Measurements from ENCODE around the gene GDA. TPM values are rescaled to one million over a fixed set of nuclear protein-coding genes. Genes with fewer than 3 reads are reported as not detected.
"Not testable (repeated sequence)": the region's sequence is repeated elsewhere in the genome, so short reads cannot be mapped to it uniquely, and the experiment has no call there.

GDA gene
- total and polyA plus RNA-seq, 4 experiments from 2014 or later = not detected

- H3K4me1 ChIP-seq (ENCODE audit: insufficient read depth, low read length); DNase-seq; H3K9me3 ChIP-seq (ENCODE audit: control insufficient read depth in 1 of 2, low read length in 2 of 2); H3K36me3 ChIP-seq (ENCODE audit: insufficient read depth, low read length); H3K36me3 Mint-ChIP-seq; H3K27me3 Mint-ChIP-seq; H3K4me3 Mint-ChIP-seq; H3K9me3 Mint-ChIP-seq; POLR2A ChIA-PET (ENCODE audit: partially characterized antibody); H3K4me3 ChIP-seq (ENCODE audit: low read length in 2 of 2); H3K27ac ChIP-seq (ENCODE audit: low read depth, low read length); H3K27me3 ChIP-seq (ENCODE audit: insufficient read depth, low read length); H3K4me1 Mint-ChIP-seq: not testable (repeated sequence)
- intact Hi-C loops (cut with micrococcal nuclease) = loop anchor here (5.0 kb wide), 1 partner anchor 151 kb away; no protein-coding TSS in a partner anchor
- peak overlapping the region in 1 of 7 donors; percentile 14 for H3K27ac Mint-ChIP-seq
- CTCF ChIA-PET (ENCODE audit: partially characterized antibody) = interaction anchor here (0.6 to 12.1 kb wide), 9 partner anchors 11 to 730 kb away, joined by 3 to 184 read pairs (median 5); no protein-coding TSS in a partner anchor
These were observed 142.3 kb downstream of the GDA start for GRCh38 chr9:72291576-72291975.

DNA sequence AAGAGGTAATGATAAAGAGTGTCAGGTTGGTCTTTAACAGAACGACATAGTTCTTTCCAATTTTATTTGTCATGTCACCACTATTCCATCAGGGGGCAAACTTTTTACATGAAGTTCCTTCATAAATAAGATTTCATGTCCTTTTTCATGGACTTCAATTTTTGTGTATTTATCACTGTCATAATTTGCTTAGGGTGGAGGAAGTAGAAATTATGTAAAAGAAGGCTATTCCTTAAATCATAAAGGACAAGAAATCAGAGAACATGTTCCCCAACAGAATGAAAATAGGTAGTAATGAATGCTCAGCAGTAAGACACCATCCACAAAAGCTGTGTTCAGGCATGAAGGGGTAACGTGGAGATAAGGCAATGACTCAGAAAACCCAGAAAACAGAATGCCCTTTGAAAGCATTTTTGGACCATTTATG is 143.0 kb downstream of the GDA start:
- intact Hi-C loops (cut with micrococcal nuclease) = loop anchor here (1.0 to 5.0 kb wide), 4 partner anchors 73 to 461 kb away; partner anchors contain the start of gene ZFAND5
- Histone ChIP-seq H3K36me3 (ENCODE audit: insufficient read depth, low read length) (no peaks in the 10 kb centered on the region), H3K9me3 (ENCODE audit: control insufficient read depth in 1 of 2, low read length in 2 of 2) (no peaks in the 10 kb centered on the region), H3K4me1 (ENCODE audit: insufficient read depth, low read length) (no peaks in the 10 kb centered on the region), H3K27ac (ENCODE audit: low read depth, low read length) (no peak overlapping the region), H3K27me3 (ENCODE audit: insufficient read depth, low read length) (no peaks in the 10 kb centered on the region), H3K4me3 (ENCODE audit: low read length in 2 of 2) (no peak overlapping the region)
- H3K27me3 Mint-ChIP-seq = peaks cover 5 to 6% of the 10 kb centered on the region in 2 donors
- no peak overlapping the region for H3K4me3 Mint-ChIP-seq
- peaks cover 0 to 3% (median under 1%) of the 10 kb centered on the region in 4 donors for H3K4me1 Mint-ChIP-seq
- POLR2A ChIA-PET (ENCODE audit: partially characterized antibody) = interaction anchor here (0.8 to 1.2 kb wide), 3 partner anchors 235 to 300 kb away, joined by 3 read pairs; no protein-coding TSS in a partner anchor
- no peaks in the 10 kb centered on the region for H3K36me3 Mint-ChIP-seq
- CTCF ChIA-PET (ENCODE audit: partially characterized antibody) = interaction anchor here (0.7 to 12.1 kb wide), 12 partner anchors 11 to 730 kb away, joined by 3 to 184 read pairs (median 4); no protein-coding TSS in a partner anchor
- no peak overlapping the region for H3K27ac Mint-ChIP-seq
- peak in 4 of 5 donors; percentile 24 to 37 (median 29) for DNase-seq
- no peaks in the 10 kb centered on the region for H3K9me3 Mint-ChIP-seq

DNA sequence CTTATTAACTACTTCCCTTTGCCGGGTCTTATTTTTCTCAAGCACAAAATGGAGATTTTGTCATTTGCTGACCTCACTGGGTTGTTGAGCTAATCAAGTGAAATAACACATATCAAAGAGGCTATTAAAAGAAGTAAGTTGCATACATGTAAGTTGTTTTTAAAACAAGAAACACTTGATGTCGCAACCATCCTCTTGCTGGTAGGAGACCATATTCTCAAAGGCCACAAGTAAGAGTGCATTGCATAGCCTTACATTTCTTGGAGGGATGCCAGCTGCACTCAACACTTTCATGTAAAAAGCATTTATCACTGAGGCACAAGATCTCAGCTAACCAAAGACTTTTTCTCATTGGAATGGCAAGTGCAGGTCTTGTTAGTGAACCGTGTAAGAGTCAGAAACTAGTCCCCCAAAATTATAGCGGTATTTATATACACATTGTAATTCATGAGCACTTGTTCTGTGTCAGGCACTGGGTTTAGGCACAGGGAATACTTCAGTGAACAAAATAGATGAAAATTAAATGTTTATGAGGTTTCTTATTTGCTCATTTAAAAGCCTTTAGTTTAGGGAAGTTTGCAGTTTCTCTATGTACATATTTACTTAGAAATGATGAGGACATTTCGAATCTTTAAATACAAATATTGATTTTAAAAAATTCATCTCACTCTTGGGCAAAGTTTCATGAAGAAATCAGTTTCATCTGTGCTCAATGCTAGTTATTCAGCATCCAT is 143.8 kb downstream of the GDA start:
- Histone ChIP-seq H3K27ac (ENCODE audit: low read depth, low read length) (no peak overlapping the region), H3K9me3 (ENCODE audit: control insufficient read depth in 1 of 2, low read length in 2 of 2) (no peaks in the 10 kb centered on the region), H3K4me3 (ENCODE audit: low read length in 2 of 2) (no peak overlapping the region), H3K4me1 (ENCODE audit: insufficient read depth, low read length) (no peaks in the 10 kb centered on the region), H3K36me3 (ENCODE audit: insufficient read depth, low read length) (no peaks in the 10 kb centered on the region), H3K27me3 (ENCODE audit: insufficient read depth, low read length) (no peaks in the 10 kb centered on the region)
- H3K4me3 Mint-ChIP-seq = no peak overlapping the region
- H3K27ac Mint-ChIP-seq = no peak overlapping the region
- no peaks in the 10 kb centered on the region for H3K36me3 Mint-ChIP-seq
- CTCF ChIA-PET (ENCODE audit: partially characterized antibody) = interaction anchor here (0.9 to 12.1 kb wide), 10 partner anchors 12 to 729 kb away, joined by 3 to 184 read pairs (median 6); no protein-coding TSS in a partner anchor
- POLR2A ChIA-PET (ENCODE audit: partially characterized antibody) = interaction anchor here (0.8 to 1.2 kb wide), 3 partner anchors 234 to 299 kb away, joined by 3 read pairs; no protein-coding TSS in a partner anchor
- DNase-seq = no peak
- H3K9me3 Mint-ChIP-seq = no peaks in the 10 kb centered on the region
- intact Hi-C loops (cut with micrococcal nuclease) = loop anchor here (1.0 to 5.0 kb wide), 4 partner anchors 72 to 460 kb away; partner anchors contain the start of gene ZFAND5
- H3K27me3 Mint-ChIP-seq = peaks cover 5 to 6% of the 10 kb centered on the region in 2 donors
- peaks cover 0 to 3% (median under 1%) of the 10 kb centered on the region in 4 donors for H3K4me1 Mint-ChIP-seq

DNA sequence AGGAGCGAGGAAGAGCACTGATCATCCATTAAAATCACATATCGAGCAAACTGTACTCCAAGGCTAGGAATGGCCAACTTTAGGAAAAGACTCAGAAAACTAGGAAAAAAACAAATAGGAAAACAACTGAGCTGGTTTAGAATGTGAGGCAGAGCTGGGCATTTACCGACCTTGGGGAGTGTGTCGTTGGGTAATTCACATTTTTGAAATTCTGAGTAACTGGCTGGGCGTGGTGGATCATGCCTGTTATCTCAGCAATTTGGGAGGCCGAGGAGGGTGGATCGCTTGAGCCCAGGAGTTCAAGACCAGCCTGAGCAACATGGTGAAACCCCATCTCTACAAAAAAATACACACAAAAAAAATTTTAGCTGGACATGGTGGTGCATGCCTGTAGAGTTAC is 145.7 kb downstream of the GDA start:
- peaks cover 0 to 6% (median 3%) of the 10 kb centered on the region in 4 donors for H3K4me1 Mint-ChIP-seq
- DNase-seq = no peak
- Histone ChIP-seq H3K27ac (ENCODE audit: low read depth, low read length) (no peak overlapping the region), H3K4me1 (ENCODE audit: insufficient read depth, low read length) (no peaks in the 10 kb centered on the region), H3K27me3 (ENCODE audit: insufficient read depth, low read length) (no peaks in the 10 kb centered on the region), H3K4me3 (ENCODE audit: low read length in 2 of 2) (no peak overlapping the region), H3K9me3 (ENCODE audit: control insufficient read depth in 1 of 2, low read length in 2 of 2) (no peaks in the 10 kb centered on the region), H3K36me3 (ENCODE audit: insufficient read depth, low read length) (no peaks in the 10 kb centered on the region)
- ChIA-PET POLR2A (ENCODE audit: partially characterized antibody) (no interaction called here), CTCF (ENCODE audit: partially characterized antibody) (interaction anchor here (1.2 to 12.1 kb wide), 4 partner anchors 9 to 297 kb away, joined by 3 to 184 read pairs (median 6); no protein-coding TSS in a partner anchor)
- H3K36me3 Mint-ChIP-seq = no peaks in the 10 kb centered on the region
- no peak overlapping the region for H3K4me3 Mint-ChIP-seq
- intact Hi-C loops (cut with micrococcal nuclease) = loop anchor here (5.0 kb wide), 1 partner anchor 147 kb away; no protein-coding TSS in a partner anchor
- H3K27ac Mint-ChIP-seq = peak overlapping the region in 1 of 7 donors; percentile 81
- peaks cover 2 to 6% of the 10 kb centered on the region in 2 donors for H3K27me3 Mint-ChIP-seq
- H3K9me3 Mint-ChIP-seq = no peaks in the 10 kb centered on the region

DNA sequence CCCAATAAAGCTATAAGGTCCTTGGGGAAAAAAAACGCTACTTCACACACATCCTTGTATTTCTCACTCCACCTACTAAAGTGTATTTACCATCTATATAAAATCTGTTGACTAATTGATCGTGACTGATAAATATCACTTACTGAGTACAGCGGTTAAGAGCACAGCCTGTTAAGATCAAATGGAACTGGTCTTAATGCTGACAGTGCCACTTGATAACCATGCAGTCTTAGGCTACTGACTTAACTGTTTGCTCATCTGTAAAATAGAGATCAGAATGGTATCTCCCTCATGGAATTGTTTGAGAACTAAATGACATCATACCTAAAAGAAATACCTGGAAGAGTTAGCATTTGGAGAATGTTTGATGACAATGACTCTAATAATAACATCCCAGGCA is 148.3 kb downstream of the GDA start:
- no peaks in the 10 kb centered on the region for H3K27me3 ChIP-seq (ENCODE audit: insufficient read depth, low read length)
- no peaks in the 10 kb centered on the region for H3K36me3 Mint-ChIP-seq
- intact Hi-C loops (cut with micrococcal nuclease) = no loop called here
- ChIA-PET CTCF (ENCODE audit: partially characterized antibody) (interaction anchor here (2.6 to 12.1 kb wide), 2 partner anchors 19 to 294 kb away, joined by 9 to 184 read pairs; no protein-coding TSS in a partner anchor), POLR2A (ENCODE audit: partially characterized antibody) (interaction anchor here (1.3 kb wide), 1 partner anchor 67 kb away, joined by 3 read pairs; the partner anchor contains the start of gene ZFAND5)
- H3K4me1 Mint-ChIP-seq = peaks cover 11 to 21% (median 12%) of the 10 kb centered on the region in 4 donors
- H3K36me3 ChIP-seq (ENCODE audit: insufficient read depth, low read length) = no peaks in the 10 kb centered on the region
- no peak overlapping the region for H3K4me3 Mint-ChIP-seq
- H3K27ac ChIP-seq (ENCODE audit: low read depth, low read length) = no peak overlapping the region
- H3K27ac Mint-ChIP-seq = no peak overlapping the region
- no peak overlapping the region for H3K4me3 ChIP-seq (ENCODE audit: low read length in 2 of 2)
- H3K9me3 Mint-ChIP-seq = no peaks in the 10 kb centered on the region
- DNase-seq = no peak
- H3K4me1 ChIP-seq (ENCODE audit: insufficient read depth, low read length) = peaks cover 9% of the 10 kb centered on the region
- H3K27me3 Mint-ChIP-seq = peaks cover 0 to 2% of the 10 kb centered on the region in 2 donors
- H3K9me3 ChIP-seq (ENCODE audit: control insufficient read depth in 1 of 2, low read length in 2 of 2) = no peaks in the 10 kb centered on the region

DNA sequence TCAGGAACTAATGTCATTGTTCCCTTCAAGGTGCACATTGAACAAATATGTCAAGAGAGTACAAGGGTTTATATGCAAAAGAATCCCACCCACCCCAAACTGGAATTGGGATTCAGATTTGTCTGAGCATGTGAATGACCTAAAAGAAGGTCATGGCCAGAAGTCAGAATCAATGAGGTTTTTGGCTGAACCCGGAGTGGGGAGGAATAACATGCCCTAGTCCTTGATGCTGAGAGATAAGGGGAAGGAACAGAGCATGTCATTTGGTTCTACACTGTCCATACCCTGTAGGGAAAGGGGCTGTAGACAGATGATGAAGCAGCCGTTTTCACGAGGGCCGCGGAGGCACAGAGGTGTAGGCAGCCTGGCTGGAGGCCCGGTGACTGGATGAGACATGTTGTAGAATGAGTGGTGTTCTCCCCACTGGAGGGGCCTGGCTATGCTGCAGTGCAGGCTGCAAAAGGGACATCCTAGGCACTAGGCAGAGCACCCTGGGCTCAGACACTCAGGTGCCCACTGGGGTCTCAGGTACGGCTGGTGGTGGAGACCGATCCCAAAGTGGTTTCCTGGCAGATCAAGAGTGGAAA is 149.9 kb downstream of the GDA start:
- CTCF ChIA-PET (ENCODE audit: partially characterized antibody) = no interaction called here

DNA sequence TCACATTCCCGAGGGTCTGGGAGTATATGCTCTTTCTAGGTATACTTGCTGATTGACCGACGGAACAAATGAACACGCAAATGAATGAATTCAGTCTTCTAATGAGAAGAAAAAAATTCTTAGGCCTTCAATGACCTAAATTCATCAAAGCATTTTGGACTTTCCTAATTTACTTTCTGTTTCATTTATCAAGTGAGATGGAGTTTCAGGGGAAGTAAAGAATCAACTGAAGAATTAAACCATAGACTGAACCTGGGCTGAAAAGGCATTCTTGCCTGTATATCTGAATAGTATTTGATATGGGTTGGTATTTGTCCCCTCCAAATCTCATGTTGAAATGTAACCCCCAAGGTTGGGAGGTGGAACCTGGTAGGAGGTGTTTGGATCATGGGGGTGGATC is 151.6 kb downstream of the GDA start:
- Histone ChIP-seq H3K36me3 (ENCODE audit: insufficient read depth, low read length) (no peaks in the 10 kb centered on the region), H3K4me1 (ENCODE audit: insufficient read depth, low read length) (peaks cover 30% of the 10 kb centered on the region), H3K27me3 (ENCODE audit: insufficient read depth, low read length) (no peaks in the 10 kb centered on the region), H3K9me3 (ENCODE audit: control insufficient read depth in 1 of 2, low read length in 2 of 2) (no peaks in the 10 kb centered on the region), H3K4me3 (ENCODE audit: low read length in 2 of 2) (no peak overlapping the region), H3K27ac (ENCODE audit: low read depth, low read length) (no peak overlapping the region)
- no peaks in the 10 kb centered on the region for H3K36me3 Mint-ChIP-seq
- CTCF ChIA-PET (ENCODE audit: partially characterized antibody) = no interaction called here
- H3K27me3 Mint-ChIP-seq = peaks cover 0 to 2% of the 10 kb centered on the region in 2 donors
- peaks cover 27 to 44% (median 31%) of the 10 kb centered on the region in 4 donors for H3K4me1 Mint-ChIP-seq
- POLR2A ChIA-PET (ENCODE audit: partially characterized antibody) = no interaction called here
- no peak for DNase-seq
- peak overlapping the region in 3 of 8 donors; percentile 8 to 26 (median 9) for H3K4me3 Mint-ChIP-seq
- no peaks in the 10 kb centered on the region for H3K9me3 Mint-ChIP-seq
- peak overlapping the region in 4 of 7 donors; percentile 3 to 46 (median 28) for H3K27ac Mint-ChIP-seq
- intact Hi-C loops (cut with micrococcal nuclease) = no loop called here

More for the DNA sequence above, 149.9 kb downstream of the GDA start:
- Histone ChIP-seq H3K27ac (ENCODE audit: low read depth, low read length) (no peak overlapping the region), H3K27me3 (ENCODE audit: insufficient read depth, low read length) (no peaks in the 10 kb centered on the region), H3K4me1 (ENCODE audit: insufficient read depth, low read length) (peaks cover 13% of the 10 kb centered on the region), H3K36me3 (ENCODE audit: insufficient read depth, low read length) (no peaks in the 10 kb centered on the region), H3K9me3 (ENCODE audit: control insufficient read depth in 1 of 2, low read length in 2 of 2) (no peaks in the 10 kb centered on the region), H3K4me3 (ENCODE audit: low read length in 2 of 2) (no peak overlapping the region)
- Mint-ChIP-seq H3K36me3 (no peaks in the 10 kb centered on the region), H3K4me3 (no peak overlapping the region), H3K9me3 (no peaks in the 10 kb centered on the region), H3K27ac (no peak overlapping the region), H3K27me3 (peaks cover 0 to 2% of the 10 kb centered on the region in 2 donors), H3K4me1 (peaks cover 11 to 27% (median 14%) of the 10 kb centered on the region in 4 donors)
- POLR2A ChIA-PET (ENCODE audit: partially characterized antibody) = no interaction called here
- intact Hi-C loops (cut with micrococcal nuclease) = no loop called here
- DNase-seq = no peak
